OCI-LY3 (cell line): ENCODE results near the gene NTNG1.

Source experiments
- H2AFZ ChIP-seq: fragments of 200-600, 300-600 bp; shearing (Covaris generic); 2 replicates; pipeline ENCODE4 v1.6.0; 2014; ENCODE audit warnings: antibody characterized with exemption, low read depth, low read length
- H3K27ac ChIP-seq: fragments of 200-600, 300-600 bp; sonication (generic); 2 replicates; pipeline ENCODE4 v1.5.1; 2014; ENCODE audit warnings: mild to moderate bottlenecking, low read length, moderate library complexity, mixed read lengths
- H3K27me3 ChIP-seq: fragments of 200-600, 300-600 bp; sonication (generic); 2 replicates; pipeline ENCODE4 v1.6.1; 2014; ENCODE audit warnings: low read depth, low read length, mixed read lengths
- H3K36me3 ChIP-seq: fragments of 200-600, 300-600 bp; sonication (generic); replicated peaks from 2 replicates; pipeline ENCODE3; 2014; ENCODE audit warnings: low read depth, low read length, mixed read lengths
- H3K4me1 ChIP-seq: fragments of 300-600, 200-600 bp; sonication (generic); 2 replicates; pipeline ENCODE4 v1.6.1; 2014; ENCODE audit warnings: low read length, mixed read lengths
- H3K4me2 ChIP-seq: fragments of 200-600, 300-600 bp; sonication (generic); 2 replicates; pipeline ENCODE4 v1.6.1; 2014; ENCODE audit warnings: low read length, mixed read lengths
- H3K4me3 ChIP-seq: fragments of 300-600, 200-600 bp; sonication (generic); 2 replicates; pipeline ENCODE4 v1.5.1; 2014; ENCODE audit warnings: antibody characterized with exemption, mild to moderate bottlenecking, low read length, moderate library complexity
- H3K79me2 ChIP-seq: fragments of 300-600, 200-600 bp; shearing (Covaris generic); 2 replicates; pipeline ENCODE4 v1.6.1; 2014; ENCODE audit warnings: mild to moderate bottlenecking, low read length, mixed read lengths
- H3K9ac ChIP-seq: fragments of 300-600, 200-600 bp; shearing (Covaris generic); 2 replicates; pipeline ENCODE4 v1.6.0; 2014; ENCODE audit warnings: mild to moderate bottlenecking, low read length, moderate library complexity
- H3K9me3 ChIP-seq: fragments of 200-600, 300-600 bp; shearing (Covaris generic); 2 replicates; pipeline ENCODE4 v1.6.1; 2014; ENCODE audit warnings: low read length, mixed read lengths; ENCODE audit not compliant: insufficient read depth
- H4K20me1 ChIP-seq: fragments of 200-600, 300-600 bp; sonication (generic); 2 replicates; pipeline ENCODE4 v1.6.1; 2016; ENCODE audit warnings: low read length, mixed read lengths; ENCODE audit not compliant: insufficient read depth
- CTCF ChIP-seq: fragments of 200-600, 300-600 bp; sonication (generic); IDR thresholded peaks from 2 replicates; pipeline ENCODE4 v1.5.1; 2014; ENCODE audit warnings: antibody characterized with exemption, low read length, low read depth
- EZH2phosphoT487 ChIP-seq: fragments of 200-600 bp; shearing (Covaris generic); IDR thresholded peaks from 2 replicates; pipeline ENCODE4 v1.6.1; 2018; ENCODE audit warnings: antibody characterized with exemption, mixed run types, low read depth

NTNG1 gene

GRCh38 chr1:107515702-107516101 is 374.9 kb downstream of the NTNG1 start:
- Histone ChIP-seq H3K27ac (no peak overlapping the region), H3K4me3 (no peak overlapping the region), H3K4me2 (no peak overlapping the region), H3K9ac (no peak overlapping the region), H4K20me1 (no peaks in the 10 kb centered on the region), H3K79me2 (no peaks in the 10 kb centered on the region), H3K27me3 (no peaks in the 10 kb centered on the region), H3K9me3 (no peaks in the 10 kb centered on the region), H2AFZ (no peak overlapping the region), H3K4me1 (no peaks in the 10 kb centered on the region), H3K36me3 (no peaks in the 10 kb centered on the region)
- peak; percentile 31 for TF ChIP-seq CTCF
- TF ChIP-seq EZH2phosphoT487 = no peak

GRCh38 chr1:107523061-107523460 is 382.2 kb downstream of the NTNG1 start:
- no peaks in the 10 kb centered on the region for H3K36me3 ChIP-seq

GRCh38 chr1:107523736-107524135 is 382.9 kb downstream of the NTNG1 start:
- H3K79me2 ChIP-seq = no peaks in the 10 kb centered on the region
- H3K9me3 ChIP-seq = no peaks in the 10 kb centered on the region
- H3K27me3 ChIP-seq = no peaks in the 10 kb centered on the region
- no peak overlapping the region for H2AFZ ChIP-seq
- H4K20me1 ChIP-seq = no peaks in the 10 kb centered on the region
- H3K4me3 ChIP-seq = no peak overlapping the region
- H3K36me3 ChIP-seq = no peaks in the 10 kb centered on the region
- H3K4me2 ChIP-seq = no peak overlapping the region
- no peak overlapping the region for H3K9ac ChIP-seq
- no peak overlapping the region for H3K27ac ChIP-seq
- H3K4me1 ChIP-seq = no peaks in the 10 kb centered on the region
- TF ChIP-seq CTCF (no peak), EZH2phosphoT487 (no peak)

More at GRCh38 chr1:107523061-107523460, 382.2 kb downstream of the NTNG1 start:
- H2AFZ ChIP-seq = no peak overlapping the region
- H3K27ac ChIP-seq = no peak overlapping the region
- no peaks in the 10 kb centered on the region for H3K4me1 ChIP-seq
- H3K4me3 ChIP-seq = no peak overlapping the region
- no peaks in the 10 kb centered on the region for H4K20me1 ChIP-seq
- no peaks in the 10 kb centered on the region for H3K79me2 ChIP-seq
- H3K9ac ChIP-seq = no peak overlapping the region
- H3K4me2 ChIP-seq = no peak overlapping the region
- no peaks in the 10 kb centered on the region for H3K27me3 ChIP-seq
- TF ChIP-seq EZH2phosphoT487 = no peak
- H3K9me3 ChIP-seq = no peaks in the 10 kb centered on the region

GRCh38 chr1:107524301-107524700 is 383.5 kb downstream of the NTNG1 start:
- H3K4me2 ChIP-seq = no peak overlapping the region
- TF ChIP-seq EZH2phosphoT487 = no peak
- no peak for TF ChIP-seq CTCF
- H3K9me3 ChIP-seq = no peaks in the 10 kb centered on the region
- H3K27ac ChIP-seq = no peak overlapping the region
- no peaks in the 10 kb centered on the region for H3K27me3 ChIP-seq
- no peak overlapping the region for H3K4me3 ChIP-seq
- no peak overlapping the region for H3K9ac ChIP-seq
- no peaks in the 10 kb centered on the region for H3K4me1 ChIP-seq
- no peaks in the 10 kb centered on the region for H4K20me1 ChIP-seq
- no peaks in the 10 kb centered on the region for H3K36me3 ChIP-seq
- H3K79me2 ChIP-seq = no peaks in the 10 kb centered on the region
- H2AFZ ChIP-seq = no peak overlapping the region

- H2AFZ ChIP-seq = no peak overlapping the region
- no peak overlapping the region for H3K4me3 ChIP-seq
- no peak overlapping the region for H3K27ac ChIP-seq
- no peaks in the 10 kb centered on the region for H3K4me1 ChIP-seq
- TF ChIP-seq EZH2phosphoT487 (no peak), CTCF (no peak)
- no peak overlapping the region for H3K4me2 ChIP-seq
- no peak overlapping the region for H3K9ac ChIP-seq
- no peaks in the 10 kb centered on the region for H3K36me3 ChIP-seq
- H4K20me1 ChIP-seq = no peaks in the 10 kb centered on the region
- H3K27me3 ChIP-seq = no peaks in the 10 kb centered on the region
- H3K9me3 ChIP-seq = no peaks in the 10 kb centered on the region
- no peaks in the 10 kb centered on the region for H3K79me2 ChIP-seq
Measured at GRCh38 chr1:107525145-107525544, 384.3 kb downstream of the NTNG1 start.
